OCI-LY3 (cell line): ENCODE results near the gene MARCHF9.

Experiments
- EZH2phosphoT487 ChIP-seq: fragments of 200-600 bp; shearing (Covaris generic); IDR thresholded peaks from 2 replicates; pipeline ENCODE4 v1.6.1; 2018; ENCODE audit warnings: antibody characterized with exemption, mixed run types, low read depth
- TF ChIP-seq, protein P1 (sequence below): fragments of 200-600, 300-600 bp; sonication (generic); IDR thresholded peaks from 2 replicates; pipeline ENCODE4 v1.5.1; 2014; ENCODE audit warnings: antibody characterized with exemption, low read length, low read depth

- TF ChIP-seq, protein P1, sequence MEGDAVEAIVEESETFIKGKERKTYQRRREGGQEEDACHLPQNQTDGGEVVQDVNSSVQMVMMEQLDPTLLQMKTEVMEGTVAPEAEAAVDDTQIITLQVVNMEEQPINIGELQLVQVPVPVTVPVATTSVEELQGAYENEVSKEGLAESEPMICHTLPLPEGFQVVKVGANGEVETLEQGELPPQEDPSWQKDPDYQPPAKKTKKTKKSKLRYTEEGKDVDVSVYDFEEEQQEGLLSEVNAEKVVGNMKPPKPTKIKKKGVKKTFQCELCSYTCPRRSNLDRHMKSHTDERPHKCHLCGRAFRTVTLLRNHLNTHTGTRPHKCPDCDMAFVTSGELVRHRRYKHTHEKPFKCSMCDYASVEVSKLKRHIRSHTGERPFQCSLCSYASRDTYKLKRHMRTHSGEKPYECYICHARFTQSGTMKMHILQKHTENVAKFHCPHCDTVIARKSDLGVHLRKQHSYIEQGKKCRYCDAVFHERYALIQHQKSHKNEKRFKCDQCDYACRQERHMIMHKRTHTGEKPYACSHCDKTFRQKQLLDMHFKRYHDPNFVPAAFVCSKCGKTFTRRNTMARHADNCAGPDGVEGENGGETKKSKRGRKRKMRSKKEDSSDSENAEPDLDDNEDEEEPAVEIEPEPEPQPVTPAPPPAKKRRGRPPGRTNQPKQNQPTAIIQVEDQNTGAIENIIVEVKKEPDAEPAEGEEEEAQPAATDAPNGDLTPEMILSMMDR = no peak
- TF ChIP-seq EZH2phosphoT487 = no peak
Measured at GRCh38 chr12:57727758-57728395, 27.0 kb upstream of the MARCHF9 start.
